H1 (cell line): ENCODE measurements around the gene MREG. TPM values are rescaled to one million over a fixed set of nuclear protein-coding genes. Genes with fewer than 3 reads are reported as not detected.

Experiments
- CTCF ChIA-PET: fragments of 300-600 bp; sonication (Branson Sonifier 250); formaldehyde crosslinking; loops from one replicate; lab custom pipeline; 2021; ENCODE audit not compliant: partially characterized antibody; lab: Charles Lee
- POLR2A ChIA-PET: fragments of 300-600 bp; sonication (Branson Sonifier 250); formaldehyde crosslinking; loops from one replicate; lab custom pipeline; 2021; ENCODE audit warnings: inconsistent platforms; ENCODE audit not compliant: partially characterized antibody; lab: Charles Lee
- DNase-seq, 2 experiments: peaks; one replicate each; pipeline versions ENCODE4 v3.0.0 to v3.0.0-alpha.2; 2010 to 2022; ENCODE audit warnings: low spot score in 2 of 2, low read depth in 1 of 2, mixed read lengths in 1 of 2
- FAIRE-seq: peaks from 2 replicates; lab custom pipeline; 2011; peaks lifted over from hg19 to GRCh38; lab: Jason Lieb, UNC
- H2AFZ ChIP-seq: 2 replicates; pipeline ENCODE4 v1.8.1; 2012; ENCODE audit warnings: low read length, inconsistent platforms
- H2AK5ac ChIP-seq: 2 replicates; pipeline ENCODE4 v1.6.1; 2013; ENCODE audit warnings: low read depth, low read length
- H2BK120ac ChIP-seq: replicated peaks from 2 replicates; pipeline ENCODE3; 2013; ENCODE audit warnings: low read depth, low read length, inconsistent platforms
- H2BK12ac ChIP-seq: 2 replicates; pipeline ENCODE4 v1.6.1; 2013; ENCODE audit warnings: low read depth, low read length
- H2BK15ac ChIP-seq: 2 replicates; pipeline ENCODE4 v1.6.1; 2013; ENCODE audit warnings: low read length
- H2BK20ac ChIP-seq: 2 replicates; pipeline ENCODE4 v1.6.1; 2013; ENCODE audit warnings: low read length
- H2BK5ac ChIP-seq: 2 replicates; pipeline ENCODE4 v1.6.1; 2013; ENCODE audit warnings: low read depth, low read length
- H3K14ac ChIP-seq: 2 replicates; pipeline ENCODE4 v1.6.1; 2013; ENCODE audit warnings: inconsistent platforms; ENCODE audit not compliant: insufficient read length
- H3K18ac ChIP-seq: 2 replicates; pipeline ENCODE4 v1.6.1; 2013; ENCODE audit warnings: low read length; ENCODE audit errors: extremely low read depth
- H3K23ac ChIP-seq: 2 replicates; pipeline ENCODE4 v1.6.1; 2013; ENCODE audit warnings: inconsistent platforms; ENCODE audit not compliant: insufficient read length
- H3K23me2 ChIP-seq: 2 replicates; pipeline ENCODE4 v1.6.1; 2013; ENCODE audit warnings: low read depth, low read length
- H3K27ac ChIP-seq: 2 replicates; pipeline ENCODE4 v1.6.1; 2011; ENCODE audit warnings: low read depth, low read length, inconsistent platforms
- H3K27me3 ChIP-seq, 4 experiments: replicated peaks in 1 of 4; 1 replicate in 1 of 4; 2 replicates in 3 of 4; pipeline versions ENCODE4 v1.6.1 to v1.8.1; 2011 to 2013; ENCODE audit warnings: low read length in 3 of 4, mild to moderate bottlenecking in 3 of 4, inconsistent platforms in 2 of 4, mixed read lengths in 2 of 4, moderate library complexity in 1 of 4; ENCODE audit not compliant: control insufficient read depth in 3 of 4, insufficient read depth in 3 of 4; ENCODE audit errors: extremely low read depth in 1 of 4
- H3K36me3 ChIP-seq, 4 experiments: 2 replicates each; pipeline versions ENCODE4 v1.6.1 to v1.8.1; 2011 to 2013; ENCODE audit warnings: mild to moderate bottlenecking in 4 of 4, low read length in 3 of 4, moderate library complexity in 2 of 4, control low read depth in 1 of 4, inconsistent platforms in 1 of 4; ENCODE audit not compliant: insufficient read depth in 4 of 4, control insufficient read depth in 2 of 4
- H3K4ac ChIP-seq: replicated peaks from 2 replicates; pipeline ENCODE3; 2013; ENCODE audit warnings: low read length, low read depth, mixed read lengths, inconsistent platforms; ENCODE audit not compliant: insufficient read length
- H3K4me1 ChIP-seq, 4 experiments: replicated peaks in 1 of 4; 1 replicate in 1 of 4; 2 replicates in 3 of 4; pipeline versions ENCODE4 v1.6.1 to v1.8.1; 2011 to 2013; ENCODE audit warnings: low read length in 3 of 4, inconsistent platforms in 2 of 4, mixed read lengths in 1 of 4; ENCODE audit not compliant: insufficient read depth in 4 of 4, control insufficient read depth in 3 of 4
- H3K4me2 ChIP-seq, 2 experiments: 2 replicates each; pipeline versions ENCODE4 v1.6.1 to v1.8.1; 2011 to 2013; ENCODE audit warnings: low read depth in 2 of 2, low read length in 2 of 2, control low read depth in 1 of 2, inconsistent platforms in 1 of 2, mild to moderate bottlenecking in 1 of 2; ENCODE audit not compliant: insufficient read depth in 1 of 2
- H3K4me3 ChIP-seq, 4 experiments: fragments of 200-600, 300-600 bp in 1 of 4; sonication (generic), shearing (Covaris generic), sonication (Bioruptor Twin) in 1 of 4; 2 replicates each; pipeline versions ENCODE4 v1.5.1 to v1.8.1; 2011 to 2016; ENCODE audit warnings: low read length in 4 of 4, low read depth in 3 of 4, control low read depth in 2 of 4, inconsistent platforms in 2 of 4, mild to moderate bottlenecking in 2 of 4, mixed read lengths in 1 of 4, moderate library complexity in 1 of 4; ENCODE audit not compliant: insufficient read depth in 2 of 4; ENCODE audit errors: extremely low read depth in 1 of 4
- H3K56ac ChIP-seq: replicated peaks from 2 replicates; pipeline ENCODE3; 2013; ENCODE audit warnings: low read depth, mild to moderate bottlenecking, mixed read lengths, low read length, inconsistent platforms; ENCODE audit not compliant: insufficient read length
- H3K79me1 ChIP-seq: 2 replicates; pipeline ENCODE4 v1.6.1; 2013; ENCODE audit warnings: low read depth, low read length, control low read depth
- H3K79me2 ChIP-seq, 2 experiments: 2 replicates each; pipeline versions ENCODE4 v1.6.1 to v1.8.1; 2012 to 2013; ENCODE audit warnings: low read length in 2 of 2, mild to moderate bottlenecking in 2 of 2, inconsistent platforms in 1 of 2; ENCODE audit not compliant: insufficient read depth in 2 of 2, control insufficient read depth in 1 of 2
- H3K9ac ChIP-seq, 4 experiments: replicated peaks in 1 of 4; 1 replicate in 1 of 4; 2 replicates in 3 of 4; pipeline versions ENCODE4 v1.6.1 to v1.8.1; 2011 to 2013; ENCODE audit warnings: low read depth in 3 of 4, low read length in 3 of 4, control low read depth in 2 of 4, mild to moderate bottlenecking in 2 of 4, moderate library complexity in 2 of 4, inconsistent platforms in 1 of 4; ENCODE audit errors: extremely low read depth in 1 of 4
- H3K9me3 ChIP-seq, 2 experiments: 2 replicates each; pipeline versions ENCODE4 v1.6.1 to v1.8.1; 2012 to 2013; ENCODE audit warnings: mild to moderate bottlenecking in 2 of 2, moderate library complexity in 2 of 2, control low read depth in 1 of 2, inconsistent platforms in 1 of 2, low read depth in 1 of 2, low read length in 1 of 2, mixed read lengths in 1 of 2; ENCODE audit not compliant: insufficient read depth in 2 of 2
- H4K20me1 ChIP-seq, 2 experiments: replicated peaks in 1 of 2; 2 replicates each; pipeline versions ENCODE3 to v1.8.1; 2011 to 2013; ENCODE audit warnings: inconsistent platforms in 2 of 2, low read length in 2 of 2, mild to moderate bottlenecking in 1 of 2; ENCODE audit not compliant: insufficient read depth in 2 of 2, control insufficient read depth in 1 of 2
- H4K5ac ChIP-seq: 2 replicates; pipeline ENCODE4 v1.6.1; 2013; ENCODE audit warnings: low read length, low read depth, mixed read lengths, inconsistent platforms; ENCODE audit not compliant: insufficient read length
- H4K8ac ChIP-seq: 2 replicates; pipeline ENCODE4 v1.8.0; 2013; ENCODE audit warnings: mild to moderate bottlenecking, moderate library complexity, low read length, inconsistent platforms; ENCODE audit not compliant: insufficient read depth; ENCODE audit errors: extremely low read depth
- H4K91ac ChIP-seq: replicated peaks from 2 replicates; pipeline ENCODE3; 2013; ENCODE audit warnings: low read length, mixed read lengths, inconsistent platforms; ENCODE audit not compliant: insufficient read length
- BCL11A ChIP-seq, 2 experiments: IDR thresholded peaks; one replicate each; pipeline ENCODE4 v1.6.1; 2011; ENCODE audit warnings: low read depth in 2 of 2, low read length in 2 of 2, mild to moderate bottlenecking in 2 of 2
- BRCA1 ChIP-seq: IDR thresholded peaks from 2 replicates; pipeline ENCODE4 v1.6.1; 2012; ENCODE audit warnings: low read depth, low read length, improper control_type of control experiment
- CBX5 ChIP-seq: fragments of 300-800, 300-1000 bp; sonication (generic); IDR thresholded peaks from 2 replicates; pipeline ENCODE4 v1.7.1; 2016; ENCODE audit warnings: antibody characterized with exemption, low read length, low read depth
- HDAC2 ChIP-seq, 2 experiments: fragments of 300-600 bp in 1 of 2; sonication (generic) in 1 of 2; IDR thresholded peaks; 2 replicates each; pipeline ENCODE4 v1.6.1; 2011 to 2012; ENCODE audit warnings: low read depth in 2 of 2, low read length in 2 of 2, mild to moderate bottlenecking in 2 of 2, moderate library complexity in 2 of 2, borderline replicate concordance in 1 of 2, inconsistent platforms in 1 of 2
- JUND ChIP-seq: IDR thresholded peaks from 2 replicates; pipeline ENCODE4 v1.6.1; 2011; ENCODE audit warnings: mild to moderate bottlenecking, improper control_type of control experiment, low read length
- MAFK ChIP-seq: IDR thresholded peaks from 2 replicates; pipeline ENCODE4 v1.6.1; 2012; ENCODE audit warnings: low read depth, mild to moderate bottlenecking, improper control_type of control experiment, low read length
- POU5F1 ChIP-seq: IDR thresholded peaks from 2 replicates; pipeline ENCODE4 v1.6.1; 2011; ENCODE audit warnings: low read depth, mild to moderate bottlenecking, low read length, moderate library complexity
- SRF ChIP-seq: IDR thresholded peaks from 2 replicates; pipeline ENCODE4 v1.6.1; 2011; ENCODE audit warnings: mild to moderate bottlenecking, low read depth, low read length, moderate library complexity
- TAF1 ChIP-seq: IDR thresholded peaks from 2 replicates; pipeline ENCODE4 v1.6.1; 2011; ENCODE audit warnings: mild to moderate bottlenecking, low read depth, low read length
- YY1 ChIP-seq: IDR thresholded peaks from 2 replicates; pipeline ENCODE4 v1.6.1; 2011; ENCODE audit warnings: low read depth, mild to moderate bottlenecking, low read length
- WGBS, 2 experiments: shearing (Covaris generic) in 1 of 2; methylation state at CpG; one replicate each; pipeline versions ENCODE4 v1.1.6 to v1.1.7; 2013 to 2015; ENCODE audit warnings: low lambda C conversion rate in 2 of 2, mixed read lengths in 2 of 2, inconsistent platforms in 1 of 2, low coverage in 1 of 2, missing lambda C conversion rate in 1 of 2; ENCODE audit not compliant: insufficient replicate concordance in 2 of 2, insufficient coverage in 1 of 2, insufficient read length in 1 of 2; ENCODE audit errors: extremely low coverage in 1 of 2, missing lambda C conversion rate in 1 of 2; 5-methylcytosine and 5-hydroxymethylcytosine counted together
- polyA plus RNA-seq, 7 experiments: library from polyadenylated mRNA; depleted of rRNA in 3 of 7; stranded (reverse) in 5 of 7; unstranded in 2 of 7; fragments of >200 nt in 5 of 7; fragments of 200-250 nt in 2 of 7; gene quantifications; 1 replicate in 5 of 7; 2 replicates in 1 of 7; 4 replicates in 1 of 7; pipeline versions ENCODE4 v1.2.1 to v1.2.3, GENCODE V29; 2011 to 2013; ENCODE audit warnings: missing spikeins in 2 of 7, mixed read lengths in 2 of 7
- total RNA-seq: library from RNA; stranded (reverse); fragmentation: NEBNext Ultra II Directional; extraction: Animal tissue kit (Norgen Biotek cat#: 25700); gene quantifications from 2 replicates; pipeline ENCODE4 v1.2.1, GENCODE V29; 2021
- TF ChIP-seq, protein P1 (sequence below): IDR thresholded peaks from 2 replicates; pipeline ENCODE4 v1.6.1; 2012; ENCODE audit warnings: inconsistent platforms

The MREG gene
- total and polyA plus RNA-seq, 2 of the 8 experiments (the other 6 are each of a cell fraction or from before 2014, with no cell fraction given), result 7.5 to 31.9 TPM

- H2BK120ac ChIP-seq, result no peak overlapping the region
- H4K5ac ChIP-seq, result no peak overlapping the region
- no peak overlapping the region for H3K4ac ChIP-seq
- H4K8ac ChIP-seq, result no peak overlapping the region
- H3K23ac ChIP-seq, result no peak overlapping the region
- no peaks in the 10 kb centered on the region for H3K9me3 ChIP-seq
- POLR2A ChIA-PET, result no interaction called here
- H2AK5ac ChIP-seq, result no peak overlapping the region
- H3K79me2 ChIP-seq, result no peaks in the 10 kb centered on the region
- no peak overlapping the region for H3K18ac ChIP-seq
- DNase-seq (no peak), FAIRE-seq (no peak)
- no peak overlapping the region for H3K14ac ChIP-seq
- no peaks in the 10 kb centered on the region for H3K27me3 ChIP-seq
- H2BK15ac ChIP-seq, result no peak overlapping the region
- no peak overlapping the region for H2AFZ ChIP-seq
- no peak overlapping the region for H2BK5ac ChIP-seq
- H2BK20ac ChIP-seq, result no peak overlapping the region
- no peaks in the 10 kb centered on the region for H3K79me1 ChIP-seq
- no peak overlapping the region for H3K4me3 ChIP-seq
- H3K36me3 ChIP-seq, result no peaks in the 10 kb centered on the region
- 63% methylated on average over 4 of the region's 4 CpGs; no CpG with 5 or more reads in 1 of the 2 experiments for WGBS, 2 experiments
- no peak overlapping the region for H3K27ac ChIP-seq
- H4K20me1 ChIP-seq, result no peaks in the 10 kb centered on the region
- CTCF ChIA-PET, result interaction anchor here (0.7 to 1.4 kb wide), 2 partner anchors 14 to 1393 kb away, joined by 3 to 4 read pairs; no protein-coding TSS in a partner anchor
- no peak overlapping the region for H3K9ac ChIP-seq
- H4K91ac ChIP-seq, result no peak overlapping the region
- H3K4me1 ChIP-seq, result no peaks in the 10 kb centered on the region
- H2BK12ac ChIP-seq, result no peak overlapping the region
- no peaks in the 10 kb centered on the region; the same call in 1 of the 2 replicates for H3K23me2 ChIP-seq
- no peak overlapping the region for H3K56ac ChIP-seq
- H3K4me2 ChIP-seq, result no peak overlapping the region
- TF ChIP-seq JUND, result no peak
- TF ChIP-seq HDAC2 (IDR thresholded peaks at IDR 0.05; ENCODE audit: borderline replicate concordance in 1 of 2, low read depth in 2 of 2, low read length in 2 of 2), result no peak
- TF ChIP-seq BCL11A (IDR thresholded peaks at IDR 0.05; ENCODE audit: low read depth in 2 of 2, low read length in 2 of 2), result no peak
- no peak for TF ChIP-seq YY1
- TF ChIP-seq, protein P1, sequence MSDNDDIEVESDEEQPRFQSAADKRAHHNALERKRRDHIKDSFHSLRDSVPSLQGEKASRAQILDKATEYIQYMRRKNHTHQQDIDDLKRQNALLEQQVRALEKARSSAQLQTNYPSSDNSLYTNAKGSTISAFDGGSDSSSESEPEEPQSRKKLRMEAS, result no peak
- no peak for TF ChIP-seq MAFK
- TF ChIP-seq BRCA1, result no peak
- TF ChIP-seq CBX5, result no peak
- no peak for TF ChIP-seq SRF
- TF ChIP-seq TAF1, result no peak
- TF ChIP-seq POU5F1, result no peak
Observed at GRCh38 chr2:215896921-215897320, 116.4 kb downstream of the MREG start.
